Calu3 (cell line): ENCODE measurements around the gene PHLDA3. TPM values are rescaled to one million over a fixed set of nuclear protein-coding genes. Genes with fewer than 3 reads are reported as not detected.

Source experiments
- BruUV-seq: library from RNA; stranded (reverse); fragments of 400-500 nt; replicated peaks from 2 replicates; lab custom pipeline; 2021; lab: Mats Ljungman, UMichigan
- CTCF ChIA-PET: fragments of 300-600 bp; sonication (Branson Sonifier 250); formaldehyde crosslinking; loops from one replicate; lab custom pipeline; 2022; ENCODE audit warnings: antibody characterized with exemption; lab: Charles Lee
- DNase-seq: peaks from one replicate; pipeline ENCODE4 v3.0.0; 2022
- H3K27ac Mint-ChIP-seq: one replicate; pipeline ENCODE4 v1.8.0; 2022; ENCODE audit warnings: mixed read lengths; ENCODE audit not compliant: unreplicated experiment
- H3K27me3 Mint-ChIP-seq: one replicate; pipeline ENCODE4 v1.8.0; 2022; ENCODE audit warnings: mixed read lengths; ENCODE audit not compliant: unreplicated experiment
- H3K36me3 Mint-ChIP-seq: one replicate; pipeline ENCODE4 v1.8.0; 2022; ENCODE audit warnings: mild to moderate bottlenecking, moderate library complexity, mixed read lengths; ENCODE audit not compliant: insufficient read depth, unreplicated experiment
- H3K4me1 Mint-ChIP-seq: one replicate; pipeline ENCODE4 v1.8.0; 2022; ENCODE audit warnings: mild to moderate bottlenecking, low read depth, mixed read lengths; ENCODE audit not compliant: unreplicated experiment
- H3K4me3 Mint-ChIP-seq: one replicate; pipeline ENCODE4 v1.8.0; 2022; ENCODE audit warnings: mild to moderate bottlenecking, low read depth, moderate library complexity, mixed read lengths; ENCODE audit not compliant: unreplicated experiment
- H3K9me3 Mint-ChIP-seq: one replicate; pipeline ENCODE4 v1.8.0; 2022; ENCODE audit warnings: low read depth, mixed read lengths; ENCODE audit not compliant: unreplicated experiment
- intact Hi-C: fragments of 100-400 bp; cut with micrococcal nuclease; formaldehyde crosslinking; loops from one replicate; pipeline ENCODE4 v1.10.0; 2022; ENCODE audit not compliant: unreplicated experiment
- total RNA-seq: library from RNA; stranded (reverse); gene quantifications from 2 replicates; pipeline ENCODE4 v1.2.3, GENCODE V29; 2022
- TF ChIP-seq, protein P1 (sequence below): fragments of 200-600 bp; IDR thresholded peaks from one replicate; pipeline ENCODE4 v1.8.0; 2022; ENCODE audit warnings: antibody characterized with exemption; ENCODE audit not compliant: unreplicated experiment

PHLDA3 gene
- total RNA-seq, 1 experiment from 2014 or later, result 31.1 TPM

DNA sequence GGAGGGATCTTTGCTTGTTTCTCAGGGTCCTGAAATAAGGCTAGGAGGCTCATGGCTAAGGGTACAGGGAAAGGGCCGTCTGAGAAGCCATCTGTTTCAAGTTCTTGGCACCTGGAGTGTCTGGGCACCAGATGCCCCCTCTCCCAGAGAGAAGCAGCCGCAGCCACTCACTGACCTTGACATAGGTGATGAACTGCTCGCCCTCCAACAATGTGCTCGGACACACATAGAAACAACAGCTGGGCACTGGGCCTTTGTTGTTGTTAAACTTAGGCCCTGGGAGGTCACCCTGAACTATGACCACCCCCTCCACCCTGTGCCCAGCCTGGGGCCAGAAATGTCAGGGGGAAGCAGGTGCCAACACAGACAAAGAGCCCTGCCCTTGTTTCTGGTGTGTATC is 38.2 kb downstream of the PHLDA3 start:
- CTCF ChIA-PET, result no interaction called here
- Mint-ChIP-seq H3K27ac (no peak overlapping the region), H3K36me3 (peaks cover 5% of the 10 kb centered on the region), H3K4me1 (peaks cover 5% of the 10 kb centered on the region), H3K9me3 (no peaks in the 10 kb centered on the region), H3K4me3 (no peak overlapping the region), H3K27me3 (peaks cover 29% of the 10 kb centered on the region)
- intact Hi-C loops, result no loop called here
- DNase-seq, result no peak
- BruUV-seq, result no TSS peak
- TF ChIP-seq, protein P1, sequence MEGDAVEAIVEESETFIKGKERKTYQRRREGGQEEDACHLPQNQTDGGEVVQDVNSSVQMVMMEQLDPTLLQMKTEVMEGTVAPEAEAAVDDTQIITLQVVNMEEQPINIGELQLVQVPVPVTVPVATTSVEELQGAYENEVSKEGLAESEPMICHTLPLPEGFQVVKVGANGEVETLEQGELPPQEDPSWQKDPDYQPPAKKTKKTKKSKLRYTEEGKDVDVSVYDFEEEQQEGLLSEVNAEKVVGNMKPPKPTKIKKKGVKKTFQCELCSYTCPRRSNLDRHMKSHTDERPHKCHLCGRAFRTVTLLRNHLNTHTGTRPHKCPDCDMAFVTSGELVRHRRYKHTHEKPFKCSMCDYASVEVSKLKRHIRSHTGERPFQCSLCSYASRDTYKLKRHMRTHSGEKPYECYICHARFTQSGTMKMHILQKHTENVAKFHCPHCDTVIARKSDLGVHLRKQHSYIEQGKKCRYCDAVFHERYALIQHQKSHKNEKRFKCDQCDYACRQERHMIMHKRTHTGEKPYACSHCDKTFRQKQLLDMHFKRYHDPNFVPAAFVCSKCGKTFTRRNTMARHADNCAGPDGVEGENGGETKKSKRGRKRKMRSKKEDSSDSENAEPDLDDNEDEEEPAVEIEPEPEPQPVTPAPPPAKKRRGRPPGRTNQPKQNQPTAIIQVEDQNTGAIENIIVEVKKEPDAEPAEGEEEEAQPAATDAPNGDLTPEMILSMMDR, result no peak

DNA sequence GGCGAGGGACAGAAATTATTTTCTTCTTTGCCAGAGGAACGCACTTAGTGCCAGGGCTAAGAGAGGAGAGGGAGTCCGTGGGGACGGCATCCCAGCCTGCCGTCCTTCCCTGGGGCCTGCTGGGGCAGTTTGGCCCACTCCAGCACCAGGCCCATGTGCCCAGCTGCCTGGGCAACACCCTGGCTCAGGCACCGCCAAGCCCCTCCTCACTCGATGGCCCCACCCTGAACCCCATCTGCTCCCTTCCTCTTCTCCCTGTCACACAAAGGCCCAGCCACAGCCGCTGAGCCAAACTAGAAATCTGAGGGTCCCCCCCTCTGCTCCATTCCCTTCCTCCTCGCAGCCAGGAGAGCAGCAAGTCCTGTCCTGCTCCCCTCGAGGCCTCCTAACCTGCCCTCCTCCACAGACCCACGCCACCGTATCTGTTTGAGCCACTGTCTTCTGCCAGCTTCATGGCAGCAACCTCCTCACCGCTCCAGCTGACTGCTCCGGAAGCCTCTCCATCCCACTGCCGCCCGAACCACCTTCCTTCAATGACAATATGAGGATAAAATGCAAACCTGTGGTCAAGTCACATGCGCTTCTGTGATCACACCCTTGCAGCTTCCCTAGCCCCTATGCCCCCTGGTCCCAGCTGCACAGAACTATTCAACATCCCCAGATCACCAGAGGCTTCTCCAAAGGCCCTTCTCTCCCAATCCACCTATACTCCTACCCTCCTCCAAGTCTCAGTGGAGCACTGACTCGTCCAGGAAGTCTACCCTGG is 39.1 kb downstream of the PHLDA3 start:
- Mint-ChIP-seq H3K27me3 (peaks cover 29% of the 10 kb centered on the region), H3K36me3 (no peaks in the 10 kb centered on the region), H3K4me1 (no peaks in the 10 kb centered on the region), H3K27ac (no peak overlapping the region), H3K9me3 (no peaks in the 10 kb centered on the region), H3K4me3 (no peak overlapping the region)
- BruUV-seq, result no TSS peak
- intact Hi-C loops, result no loop called here
- TF ChIP-seq, protein P1, result no peak
- CTCF ChIA-PET, result no interaction called here
- no peak for DNase-seq

DNA sequence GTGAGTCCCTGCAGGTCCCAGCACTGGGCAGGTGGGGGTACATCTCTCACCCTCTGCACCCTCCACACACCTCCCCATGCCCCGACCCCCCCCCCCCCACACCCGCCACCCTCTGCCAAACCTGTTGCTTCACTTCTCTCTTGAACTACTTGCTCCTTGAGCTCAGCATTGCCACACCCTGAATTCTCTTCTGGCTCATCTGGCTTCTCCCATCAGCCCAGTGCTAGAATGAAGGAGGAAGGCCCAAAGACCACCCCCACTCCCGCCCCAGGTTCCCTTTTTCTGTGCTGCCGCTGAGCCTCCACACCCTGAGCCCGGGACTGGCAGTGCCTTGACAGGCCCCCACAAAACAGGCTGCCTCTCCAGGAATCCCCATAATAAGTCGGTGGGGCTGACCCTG is 41.0 kb downstream of the PHLDA3 start:
- peaks cover 29% of the 10 kb centered on the region for H3K27me3 Mint-ChIP-seq
- no peaks in the 10 kb centered on the region for H3K36me3 Mint-ChIP-seq
- no peaks in the 10 kb centered on the region for H3K9me3 Mint-ChIP-seq
- no peak overlapping the region for H3K4me3 Mint-ChIP-seq
- no peak overlapping the region for H3K27ac Mint-ChIP-seq
- TF ChIP-seq, protein P1, result no peak
- BruUV-seq, result no TSS peak
- CTCF ChIA-PET, result interaction anchor here (0.6 kb wide), 2 partner anchors 16 to 56 kb away, joined by 3 read pairs; no protein-coding TSS in a partner anchor
- intact Hi-C loops, result no loop called here
- DNase-seq, result no peak
- H3K4me1 Mint-ChIP-seq, result no peaks in the 10 kb centered on the region

DNA sequence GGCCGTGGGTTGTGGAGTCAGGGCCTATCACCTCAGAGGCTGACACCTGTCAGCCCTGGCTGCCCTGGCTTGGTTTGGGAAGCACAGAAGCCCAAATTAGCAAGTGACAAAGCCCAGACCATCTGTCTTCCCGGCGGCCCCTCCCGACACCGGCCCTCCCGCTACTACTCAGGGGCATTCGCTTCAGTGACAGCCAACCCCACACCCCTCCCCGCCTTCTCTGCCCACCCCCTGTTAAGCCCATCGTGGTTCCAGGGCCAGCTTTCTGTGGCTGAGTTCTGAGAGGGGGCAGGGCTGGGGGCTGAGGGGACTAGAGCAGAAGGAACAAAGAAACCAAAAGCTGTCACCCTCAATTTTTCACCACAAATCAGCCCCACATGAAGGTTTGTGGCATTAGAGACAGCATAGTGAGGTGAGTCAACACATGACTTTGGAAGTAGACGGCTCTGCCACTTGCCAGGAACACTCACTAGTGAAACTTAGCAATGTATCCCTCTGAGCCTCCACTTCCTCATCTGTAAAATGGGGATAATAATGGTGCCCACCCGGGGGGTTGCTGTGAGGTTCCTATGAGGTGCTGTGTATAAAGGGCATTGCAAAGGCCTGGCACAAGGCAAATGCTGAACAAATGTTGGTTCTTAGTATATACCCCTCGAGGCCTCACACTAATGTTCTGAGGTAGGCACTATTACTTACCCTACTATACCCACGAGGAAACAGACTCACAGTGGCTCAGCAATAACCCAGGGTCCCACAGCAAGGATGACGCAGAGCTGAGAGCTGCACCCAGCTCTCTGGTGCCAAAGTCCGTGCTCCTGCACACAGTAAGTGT is 42.3 kb downstream of the PHLDA3 start:
- DNase-seq, result no peak
- H3K27me3 Mint-ChIP-seq, result peaks cover 36% of the 10 kb centered on the region
- no peaks in the 10 kb centered on the region for H3K36me3 Mint-ChIP-seq
- no peaks in the 10 kb centered on the region for H3K4me1 Mint-ChIP-seq
- BruUV-seq, result no TSS peak
- H3K27ac Mint-ChIP-seq, result no peak overlapping the region
- intact Hi-C loops, result no loop called here
- H3K4me3 Mint-ChIP-seq, result no peak overlapping the region
- CTCF ChIA-PET, result no interaction called here
- TF ChIP-seq, protein P1, result no peak
- no peaks in the 10 kb centered on the region for H3K9me3 Mint-ChIP-seq
